ENCODE results near the gene CEP295NL. TPM values are rescaled to one million over a fixed set of nuclear protein-coding genes. Genes with fewer than 3 reads are reported as not detected.

Gene CEP295NL
- total RNA-seq, 1 donor from 2014 or later = 1.6 TPM

- peaks cover 27% of the 10 kb centered on the region for H3K4me1 Mint-ChIP-seq (ENCODE audit: low read depth, unreplicated experiment)
These were observed 30.3 kb upstream of the CEP295NL start for GRCh38 chr17:78933025-78933958.

GRCh38 chr17:78929908-78930775 lies 27.1 kb upstream of the CEP295NL start:
- Histone ChIP-seq H4K20me1 (ENCODE audit: insufficient read depth, low read length) (no peaks in the 10 kb centered on the region), H3K9me3 (ENCODE audit: insufficient read depth, low read depth, low read length) (no peaks in the 10 kb centered on the region), H3K4me2 (ENCODE audit: low read length) (no peak overlapping the region), H3K27me3 (ENCODE audit: insufficient read depth, low read length) (no peaks in the 10 kb centered on the region), H3K9ac (ENCODE audit: low read length) (no peak overlapping the region), H2AFZ (ENCODE audit: low read depth, low read length) (no peak overlapping the region), H3K36me3 (ENCODE audit: insufficient read depth, low read length) (no peaks in the 10 kb centered on the region), H3K4me1 (ENCODE audit: insufficient read depth, low read length) (peaks cover 33% of the 10 kb centered on the region), H3K79me2 (ENCODE audit: insufficient read depth, low read length) (no peaks in the 10 kb centered on the region), H3K4me3 (ENCODE audit: insufficient read depth, low read depth, low read length) (no peak overlapping the region), H3K27ac (ENCODE audit: low read depth, low read length) (no peak overlapping the region)
- FAIRE-seq (no peak), DNase-seq (ENCODE audit: low read depth) (no peak)
- TF ChIP-seq EZH2 (IDR thresholded peaks at IDR 0.05; ENCODE audit: insufficient read depth, low read length) (no peak), CTCF (IDR thresholded peaks at IDR 0.05; ENCODE audit: insufficient read depth, low read depth, low read length) (no peak)
- peaks cover 24% of the 10 kb centered on the region for H3K4me1 Mint-ChIP-seq (ENCODE audit: low read depth, unreplicated experiment)
- H3K27me3 Mint-ChIP-seq (ENCODE audit: low read depth, unreplicated experiment) = peaks cover 15% of the 10 kb centered on the region
- H3K27ac Mint-ChIP-seq (ENCODE audit: unreplicated experiment) = no peak overlapping the region
- no peak overlapping the region for H3K4me3 Mint-ChIP-seq (ENCODE audit: unreplicated experiment)
- no peaks in the 10 kb centered on the region for H3K9me3 Mint-ChIP-seq (ENCODE audit: unreplicated experiment)
- no peaks in the 10 kb centered on the region for H3K36me3 Mint-ChIP-seq (ENCODE audit: low read depth, unreplicated experiment)

More at GRCh38 chr17:78933025-78933958, 30.3 kb upstream of the CEP295NL start:
- Mint-ChIP-seq H3K4me3 (ENCODE audit: unreplicated experiment) (peak overlapping the region; percentile 67), H3K36me3 (ENCODE audit: low read depth, unreplicated experiment) (no peaks in the 10 kb centered on the region), H3K27me3 (ENCODE audit: low read depth, unreplicated experiment) (peaks cover 15% of the 10 kb centered on the region), H3K9me3 (ENCODE audit: unreplicated experiment) (no peaks in the 10 kb centered on the region), H3K27ac (ENCODE audit: unreplicated experiment) (peak overlapping the region; percentile 97)
- Histone ChIP-seq H3K9me3 (ENCODE audit: insufficient read depth, low read depth, low read length) (no peaks in the 10 kb centered on the region), H3K4me1 (ENCODE audit: insufficient read depth, low read length) (peaks cover 42% of the 10 kb centered on the region), H3K4me2 (ENCODE audit: low read length) (peak overlapping the region; percentile 83), H4K20me1 (ENCODE audit: insufficient read depth, low read length) (no peaks in the 10 kb centered on the region), H3K27me3 (ENCODE audit: insufficient read depth, low read length) (no peaks in the 10 kb centered on the region), H3K4me3 (ENCODE audit: insufficient read depth, low read depth, low read length) (peak overlapping the region; percentile 34), H3K9ac (ENCODE audit: low read length) (peak overlapping the region; percentile 80), H3K36me3 (ENCODE audit: insufficient read depth, low read length) (no peaks in the 10 kb centered on the region), H3K79me2 (ENCODE audit: insufficient read depth, low read length) (no peaks in the 10 kb centered on the region), H2AFZ (ENCODE audit: low read depth, low read length) (peak overlapping the region; percentile 30), H3K27ac (ENCODE audit: low read depth, low read length) (peak overlapping the region; percentile 94)
- DNase-seq (ENCODE audit: low read depth) = peak; percentile 99
- peak; percentile 96 for FAIRE-seq
- TF ChIP-seq CTCF (IDR thresholded peaks at IDR 0.05; ENCODE audit: insufficient read depth, low read depth, low read length) (no peak), EZH2 (IDR thresholded peaks at IDR 0.05; ENCODE audit: insufficient read depth, low read length) (no peak)
